Left ventricle myocardium inferior (tissue), 1 donor: Measurements from ENCODE around the gene PCSK9. TPM values are rescaled to one million over a fixed set of nuclear protein-coding genes. Genes with fewer than 3 reads are reported as not detected.
"Not testable (repeated sequence)": the region's sequence is repeated elsewhere in the genome, so short reads cannot be mapped to it uniquely, and the experiment has no call there.

Source experiments
- DNase-seq: peaks from one replicate; pipeline ENCODE4 v3.0.0-alpha.2; 2020
- H3K27ac ChIP-seq: fragments of 200-600 bp; replicated peaks from 2 replicates; pipeline ENCODE4 v1.8.0; 2021
- H3K27me3 ChIP-seq: fragments of 200-600 bp; 2 replicates; pipeline ENCODE4 v1.8.0; 2021; ENCODE audit warnings: low read depth
- H3K36me3 ChIP-seq: fragments of 200-600 bp; 2 replicates; pipeline ENCODE4 v1.8.0; 2021
- H3K4me1 ChIP-seq: fragments of 200-600 bp; 2 replicates; pipeline ENCODE4 v1.8.0; 2021
- H3K4me3 ChIP-seq: fragments of 200-600 bp; 2 replicates; pipeline ENCODE4 v1.8.0; 2021; ENCODE audit warnings: mild to moderate bottlenecking, moderate library complexity
- H3K9me3 ChIP-seq: fragments of 200-600 bp; replicated peaks from 2 replicates; pipeline ENCODE4 v1.8.0; 2021
- CTCF ChIP-seq: fragments of 200-600 bp; IDR thresholded peaks from 2 replicates; pipeline ENCODE4 v1.8.0; 2021; ENCODE audit warnings: antibody characterized with exemption, mild to moderate bottlenecking, borderline replicate concordance
- intact Hi-C: fragments of 100-400 bp; cut with micrococcal nuclease; formaldehyde crosslinking; loops from one replicate; pipeline ENCODE4 v1.11.0; 2022
- total RNA-seq: library from RNA; stranded (reverse); fragmentation: NEBNext Ultra II Directional; extraction: Animal tissue kit (Norgen Biotek cat#: 25700); gene quantifications from one replicate; pipeline ENCODE4 v1.2.1, GENCODE V29; 2021
- donor health status: DM: no; HTN: yes; CAD: no; lungs with severe emphysema.

PCSK9 gene
- total RNA-seq, 1 donor from 2014 or later = not detected

- TF ChIP-seq CTCF = peak; percentile 86
- H3K27ac ChIP-seq = no peak overlapping the region
- intact Hi-C loops = no loop called here
- no peaks in the 10 kb centered on the region for H3K9me3 ChIP-seq
- DNase-seq = peak; percentile 74
- H3K36me3 ChIP-seq = no peaks in the 10 kb centered on the region
- no peaks in the 10 kb centered on the region for H3K4me1 ChIP-seq
- peaks cover 30% of the 10 kb centered on the region for H3K27me3 ChIP-seq
- H3K4me3 ChIP-seq = no peak overlapping the region
Observed at GRCh38 chr1:55021942-55022546, 17.3 kb upstream of the PCSK9 start.

- H3K9me3 ChIP-seq, DNase-seq, intact Hi-C loops: not testable (repeated sequence)
Observed at GRCh38 chr1:55024163-55024562, 15.2 kb upstream of the PCSK9 start.

GRCh38 chr1:55026682-55027081, 12.7 kb upstream of the PCSK9 start:
- H3K4me3 ChIP-seq, H3K27me3 ChIP-seq, H3K36me3 ChIP-seq, H3K9me3 ChIP-seq, DNase-seq, intact Hi-C loops, H3K27ac ChIP-seq, H3K4me1 ChIP-seq: not testable (repeated sequence)

More at GRCh38 chr1:55024163-55024562, 15.2 kb upstream of the PCSK9 start:
- peaks cover 11% of the 10 kb centered on the region for H3K27me3 ChIP-seq
- not testable (repeated sequence) for H3K36me3 ChIP-seq, H3K4me1 ChIP-seq, H3K27ac ChIP-seq, H3K4me3 ChIP-seq

GRCh38 chr1:55031098-55031497, 8.2 kb upstream of the PCSK9 start:
- peaks cover 34% of the 10 kb centered on the region for H3K27me3 ChIP-seq
- H3K27ac ChIP-seq, intact Hi-C loops, H3K36me3 ChIP-seq, DNase-seq, H3K4me1 ChIP-seq, H3K9me3 ChIP-seq, H3K4me3 ChIP-seq: not testable (repeated sequence)

GRCh38 chr1:55033265-55033614, 6.1 kb upstream of the PCSK9 start:
- Histone ChIP-seq H3K4me3 (no peak overlapping the region), H3K36me3 (no peaks in the 10 kb centered on the region), H3K9me3 (no peaks in the 10 kb centered on the region), H3K4me1 (peaks cover 3% of the 10 kb centered on the region), H3K27ac (no peak overlapping the region), H3K27me3 (peaks cover 56% of the 10 kb centered on the region)
- DNase-seq = no peak
- TF ChIP-seq CTCF = no peak
- intact Hi-C loops = no loop called here

GRCh38 chr1:55034476-55035133, 4.7 kb upstream of the PCSK9 start:
- H3K27me3 ChIP-seq = peaks cover 69% of the 10 kb centered on the region
- H3K4me3 ChIP-seq = no peak overlapping the region
- no peak overlapping the region for H3K27ac ChIP-seq
- H3K9me3 ChIP-seq = no peaks in the 10 kb centered on the region
- DNase-seq = no peak
- TF ChIP-seq CTCF = no peak
- H3K36me3 ChIP-seq = no peaks in the 10 kb centered on the region
- intact Hi-C loops = no loop called here
- peaks cover 10% of the 10 kb centered on the region for H3K4me1 ChIP-seq

GRCh38 chr1:55035904-55036303, 3.4 kb upstream of the PCSK9 start:
- Histone ChIP-seq H3K9me3 (no peaks in the 10 kb centered on the region), H3K36me3 (no peaks in the 10 kb centered on the region), H3K27me3 (peaks cover 82% of the 10 kb centered on the region), H3K27ac (no peak overlapping the region), H3K4me1 (peaks cover 16% of the 10 kb centered on the region), H3K4me3 (no peak overlapping the region)
- no peak for TF ChIP-seq CTCF
- DNase-seq = no peak
- intact Hi-C loops = no loop called here
